ENCODE results near the gene RSPH9. TPM values are rescaled to one million over a fixed set of nuclear protein-coding genes. Genes with fewer than 3 reads are reported as not detected.

RSPH9 gene
- total and polyA plus RNA-seq, 2 donors (not counting 3 experiments of a cell fraction or from before 2014, with no cell fraction given): 0.18 to 0.27 TPM

GRCh38 chr6:43674291-43674690 is 29.5 kb downstream of the RSPH9 start:
- Histone ChIP-seq H4K20me1 (replicated peaks; ENCODE audit: control insufficient read depth, extremely low read depth, insufficient read depth, low read length) (no peaks in the 10 kb centered on the region), H3K4me2 (ENCODE audit: insufficient read depth, low read length) (no peak overlapping the region), H3K4me1 (ENCODE audit: control insufficient read depth, extremely low read depth, insufficient read depth, low read length) (no peaks in the 10 kb centered on the region), H3K4me3 (replicated peaks in 1 of 3; ENCODE audit: insufficient read depth in 1 of 3, low read depth in 1 of 3, low read length in 3 of 3) (no peak overlapping the region), H3K27me3 (ENCODE audit: control insufficient read depth in 2 of 2, insufficient read depth in 2 of 2, low read length in 2 of 2) (no peaks in the 10 kb centered on the region), H2AFZ (ENCODE audit: low read depth, low read length) (no peak overlapping the region), H3K9ac (replicated peaks; ENCODE audit: extremely low read depth, insufficient read depth, low read length) (no peak overlapping the region), H3K27ac (ENCODE audit: insufficient read depth, low read depth, low read length) (no peak overlapping the region), H3K9me3 (replicated peaks; ENCODE audit: control insufficient read depth, insufficient read depth, low read length) (no peaks in the 10 kb centered on the region), H3K9me1 (replicated peaks; ENCODE audit: control insufficient read depth, extremely low read depth, insufficient read depth, low read length) (no peaks in the 10 kb centered on the region), H3K79me2 (ENCODE audit: control insufficient read depth, insufficient read depth, low read length) (no peaks in the 10 kb centered on the region), H3K36me3 (ENCODE audit: control insufficient read depth in 2 of 2, extremely low read depth in 1 of 2, insufficient read depth in 2 of 2, low read length in 2 of 2) (peaks cover 11 to 46% of the 10 kb centered on the region in 2 experiments)
- BruUV-seq (replicated peaks): no TSS peak
- FAIRE-seq (no peak), DNase-seq (ENCODE audit: low read depth, low spot score) (no peak)
- dilution Hi-C loops (cut with MboI; ENCODE audit: extremely low pct_ligation_motif_present, low sequenced_read_pairs): no loop called here
- intact Hi-C loops (cut with micrococcal nuclease): no loop called here
- TF ChIP-seq JUN (IDR thresholded peaks at IDR 0.05; ENCODE audit: borderline replicate concordance, insufficient read depth, insufficient read length, low read depth) (no peak), POLR2A (IDR thresholded peaks at IDR 0.05; ENCODE audit: low read depth, low read length) (no peak)
- ChIA-PET POLR2A (no interaction called here), CTCF (no interaction called here)

- no peak overlapping the region for H3K4me3 ChIP-seq (replicated peaks in 1 of 3; ENCODE audit: insufficient read depth in 1 of 3, low read depth in 1 of 3, low read length in 3 of 3)
- H3K4me1 ChIP-seq (ENCODE audit: control insufficient read depth, extremely low read depth, insufficient read depth, low read length): no peaks in the 10 kb centered on the region
- H3K27ac ChIP-seq (ENCODE audit: insufficient read depth, low read depth, low read length): no peak overlapping the region
- H3K4me2 ChIP-seq (ENCODE audit: insufficient read depth, low read length): no peak overlapping the region
- dilution Hi-C loops (cut with MboI; ENCODE audit: extremely low pct_ligation_motif_present, low sequenced_read_pairs): no loop called here
- H2AFZ ChIP-seq (ENCODE audit: low read depth, low read length): no peak overlapping the region
- no TSS peak for BruUV-seq (replicated peaks)
- CTCF ChIA-PET: interaction anchor here (1.1 to 1.4 kb wide), 2 partner anchors 14 to 404 kb away, joined by 3 read pairs; no protein-coding TSS in a partner anchor
- no peak overlapping the region for H3K9ac ChIP-seq (replicated peaks; ENCODE audit: extremely low read depth, insufficient read depth, low read length)
- no peaks in the 10 kb centered on the region for H3K9me3 ChIP-seq (replicated peaks; ENCODE audit: control insufficient read depth, insufficient read depth, low read length)
- no peaks in the 10 kb centered on the region for H3K9me1 ChIP-seq (replicated peaks; ENCODE audit: control insufficient read depth, extremely low read depth, insufficient read depth, low read length)
- H4K20me1 ChIP-seq (replicated peaks; ENCODE audit: control insufficient read depth, extremely low read depth, insufficient read depth, low read length): no peaks in the 10 kb centered on the region
- H3K36me3 ChIP-seq (ENCODE audit: control insufficient read depth in 2 of 2, extremely low read depth in 1 of 2, insufficient read depth in 2 of 2, low read length in 2 of 2): peaks cover 11 to 46% of the 10 kb centered on the region in 2 experiments
- no peak for FAIRE-seq
- no peaks in the 10 kb centered on the region for H3K27me3 ChIP-seq (ENCODE audit: control insufficient read depth in 2 of 2, insufficient read depth in 2 of 2, low read length in 2 of 2)
- no peaks in the 10 kb centered on the region for H3K79me2 ChIP-seq (ENCODE audit: control insufficient read depth, insufficient read depth, low read length)
- TF ChIP-seq MAX (IDR thresholded peaks at IDR 0.05; ENCODE audit: insufficient read depth, insufficient read length) (no peak), POLR2AphosphoS5 (IDR thresholded peaks at IDR 0.05; ENCODE audit: insufficient read depth, low read depth, low read length) (no peak), MYC (IDR thresholded peaks at IDR 0.05; ENCODE audit: low read depth, low read length) (no peak), EZH2 (IDR thresholded peaks at IDR 0.05; ENCODE audit: borderline replicate concordance, low read depth, low read length, severe bottlenecking) (no peak), CTCF (IDR thresholded peaks at IDR 0.05; ENCODE audit: extremely low read depth in 1 of 2, insufficient read depth in 1 of 2, low read depth in 1 of 2, low read length in 2 of 2) (no peak), GATA2 (IDR thresholded peaks at IDR 0.05; ENCODE audit: insufficient read depth, insufficient read length, low read depth, low read length) (no peak), FOS (IDR thresholded peaks at IDR 0.05; ENCODE audit: borderline replicate concordance, insufficient read depth, low read length) (no peak), JUN (IDR thresholded peaks at IDR 0.05; ENCODE audit: borderline replicate concordance, insufficient read depth, insufficient read length, low read depth) (no peak), POLR2A (IDR thresholded peaks at IDR 0.05; ENCODE audit: low read depth, low read length) (no peak)
- intact Hi-C loops (cut with micrococcal nuclease): no loop called here
- POLR2A ChIA-PET: no interaction called here
- DNase-seq (ENCODE audit: low read depth, low spot score): no peak
These were observed 30.1 kb downstream of the RSPH9 start for GRCh38 chr6:43674921-43675320.

All from endothelial cell of umbilical vein (primary cell).